Neural progenitor cell (in vitro differentiated cells): ENCODE measurements around the gene FAF1. TPM values are rescaled to one million over a fixed set of nuclear protein-coding genes. Genes with fewer than 3 reads are reported as not detected.

Source experiments
- DNase-seq: peaks from one replicate; pipeline ENCODE4 v3.0.0-alpha.2; 2016; ENCODE audit warnings: low spot score
- H2AFZ ChIP-seq: fragments of 200-600 bp; sonication (generic); replicated peaks from 2 replicates; pipeline ENCODE4 v1.6.1; 2016; ENCODE audit warnings: antibody characterized with exemption
- H3F3A ChIP-seq: fragments of 200-600 bp; sonication (generic); 2 replicates; pipeline ENCODE4 v1.6.1; 2016; ENCODE audit warnings: antibody characterized with exemption, low read depth
- H3K27ac ChIP-seq: fragments of 200-600 bp; sonication (generic); 2 replicates; pipeline ENCODE4 v1.5.1; 2016; ENCODE audit warnings: mild to moderate bottlenecking
- H3K27me3 ChIP-seq: fragments of 200-600 bp; sonication (generic); 2 replicates; pipeline ENCODE4 v1.6.1; 2016; ENCODE audit warnings: mild to moderate bottlenecking, moderate library complexity
- H3K36me3 ChIP-seq: fragments of 200-600 bp; sonication (generic); 2 replicates; pipeline ENCODE4 v1.5.1; 2016
- H3K4me1 ChIP-seq: fragments of 200-600 bp; sonication (generic); 2 replicates; pipeline ENCODE4 v1.6.1; 2016; ENCODE audit warnings: mixed run types
- H3K4me2 ChIP-seq: fragments of 200-600 bp; sonication (generic); 2 replicates; pipeline ENCODE4 v1.6.1; 2016
- H3K4me3 ChIP-seq: fragments of 200-600 bp; sonication (generic); 2 replicates; pipeline ENCODE4 v1.5.1; 2016
- H3K79me2 ChIP-seq: fragments of 200-600 bp; sonication (generic); 2 replicates; pipeline ENCODE4 v1.6.1; 2016; ENCODE audit warnings: low read depth
- H3K9ac ChIP-seq: fragments of 200-600 bp; sonication (generic); 2 replicates; pipeline ENCODE4 v1.6.1; 2016
- H3K9me3 ChIP-seq: fragments of 200-600 bp; sonication (generic); 2 replicates; pipeline ENCODE4 v1.5.1; 2016; ENCODE audit warnings: low read depth
- H4K20me1 ChIP-seq: fragments of 200-600 bp; sonication (generic); 2 replicates; pipeline ENCODE4 v1.6.1; 2016; ENCODE audit warnings: low read depth
- H3K27ac Mint-ChIP-seq: 3 replicates; pipeline ENCODE4 v1.8.0; 2021; ENCODE audit warnings: mixed read lengths
- H3K27me3 Mint-ChIP-seq: 2 replicates; pipeline ENCODE4 v1.8.0; 2022; ENCODE audit warnings: low read depth, mild to moderate bottlenecking, inconsistent platforms, moderate library complexity, mixed read lengths; ENCODE audit not compliant: insufficient read depth
- H3K36me3 Mint-ChIP-seq: 3 replicates; pipeline ENCODE4 v1.8.0; 2021; ENCODE audit warnings: mixed read lengths
- H3K4me1 Mint-ChIP-seq: 3 replicates; pipeline ENCODE4 v1.8.0; 2021; ENCODE audit warnings: mixed read lengths
- H3K4me3 Mint-ChIP-seq: 3 replicates; pipeline ENCODE4 v1.8.0; 2021; ENCODE audit warnings: mild to moderate bottlenecking, moderate library complexity, mixed read lengths
- H3K9me3 Mint-ChIP-seq: 3 replicates; pipeline ENCODE4 v1.8.0; 2020; ENCODE audit warnings: mixed read lengths
- EZH2 ChIP-seq: fragments of 200-600 bp; sonication (generic); IDR thresholded peaks from 2 replicates; pipeline ENCODE4 v1.6.1; 2017; ENCODE audit warnings: antibody characterized with exemption, mild to moderate bottlenecking, moderate library complexity
- EZH2phosphoT487 ChIP-seq: fragments of 200-600 bp; sonication (generic); IDR thresholded peaks from 2 replicates; pipeline ENCODE4 v1.6.1; 2017; ENCODE audit warnings: antibody characterized with exemption
- total RNA-seq: library from RNA; depleted of rRNA; stranded (reverse); fragments of >200 nt; gene quantifications from 2 replicates; pipeline ENCODE4 v1.2.3, GENCODE V29; 2015; ENCODE audit warnings: low replicate concordance
- TF ChIP-seq, protein P1 (sequence below): fragments of 200-600 bp; sonication (generic); IDR thresholded peaks from 2 replicates; pipeline ENCODE4 v1.5.1; 2017; ENCODE audit warnings: antibody characterized with exemption, mild to moderate bottlenecking

FAF1 gene
- total RNA-seq, 1 donor from 2014 or later: 103 TPM

DNA sequence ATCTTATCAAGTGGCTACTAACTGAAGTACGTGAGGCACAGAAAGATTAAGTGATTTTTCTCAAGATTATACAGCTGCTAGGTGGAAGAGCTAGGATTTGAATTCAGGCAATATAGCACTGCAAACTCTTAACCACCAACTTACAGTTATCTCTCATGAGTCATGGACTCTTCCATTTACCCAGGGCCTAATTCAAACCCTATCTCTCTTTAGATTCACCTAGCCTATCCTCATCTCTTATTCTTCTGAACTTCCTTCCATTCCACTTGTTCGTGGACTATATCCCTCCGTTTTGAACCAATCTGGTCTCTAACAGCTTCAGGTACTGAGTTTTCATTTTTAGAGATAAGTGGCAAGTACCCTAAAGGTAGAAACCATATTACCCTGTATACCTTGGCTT is 444.0 kb downstream of the FAF1 start:
- Histone ChIP-seq H3K4me2 (no peak overlapping the region), H3F3A (no peaks in the 10 kb centered on the region), H3K79me2 (no peaks in the 10 kb centered on the region), H3K27me3 (no peaks in the 10 kb centered on the region), H3K4me3 (no peak overlapping the region), H3K9ac (no peak overlapping the region), H3K4me1 (no peaks in the 10 kb centered on the region), H3K27ac (no peak overlapping the region), H3K36me3 (no peaks in the 10 kb centered on the region), H4K20me1 (no peaks in the 10 kb centered on the region), H2AFZ (no peak overlapping the region), H3K9me3 (no peaks in the 10 kb centered on the region)
- H3K36me3 Mint-ChIP-seq: peaks cover 5% of the 10 kb centered on the region
- H3K4me1 Mint-ChIP-seq: no peaks in the 10 kb centered on the region
- H3K4me3 Mint-ChIP-seq: no peak overlapping the region
- H3K9me3 Mint-ChIP-seq: no peaks in the 10 kb centered on the region
- no peak overlapping the region for H3K27ac Mint-ChIP-seq
- DNase-seq: no peak
- TF ChIP-seq EZH2 (no peak), EZH2phosphoT487 (no peak)
- TF ChIP-seq, protein P1, sequence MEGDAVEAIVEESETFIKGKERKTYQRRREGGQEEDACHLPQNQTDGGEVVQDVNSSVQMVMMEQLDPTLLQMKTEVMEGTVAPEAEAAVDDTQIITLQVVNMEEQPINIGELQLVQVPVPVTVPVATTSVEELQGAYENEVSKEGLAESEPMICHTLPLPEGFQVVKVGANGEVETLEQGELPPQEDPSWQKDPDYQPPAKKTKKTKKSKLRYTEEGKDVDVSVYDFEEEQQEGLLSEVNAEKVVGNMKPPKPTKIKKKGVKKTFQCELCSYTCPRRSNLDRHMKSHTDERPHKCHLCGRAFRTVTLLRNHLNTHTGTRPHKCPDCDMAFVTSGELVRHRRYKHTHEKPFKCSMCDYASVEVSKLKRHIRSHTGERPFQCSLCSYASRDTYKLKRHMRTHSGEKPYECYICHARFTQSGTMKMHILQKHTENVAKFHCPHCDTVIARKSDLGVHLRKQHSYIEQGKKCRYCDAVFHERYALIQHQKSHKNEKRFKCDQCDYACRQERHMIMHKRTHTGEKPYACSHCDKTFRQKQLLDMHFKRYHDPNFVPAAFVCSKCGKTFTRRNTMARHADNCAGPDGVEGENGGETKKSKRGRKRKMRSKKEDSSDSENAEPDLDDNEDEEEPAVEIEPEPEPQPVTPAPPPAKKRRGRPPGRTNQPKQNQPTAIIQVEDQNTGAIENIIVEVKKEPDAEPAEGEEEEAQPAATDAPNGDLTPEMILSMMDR: no peak
- H3K27me3 Mint-ChIP-seq: peaks cover 2% of the 10 kb centered on the region

DNA sequence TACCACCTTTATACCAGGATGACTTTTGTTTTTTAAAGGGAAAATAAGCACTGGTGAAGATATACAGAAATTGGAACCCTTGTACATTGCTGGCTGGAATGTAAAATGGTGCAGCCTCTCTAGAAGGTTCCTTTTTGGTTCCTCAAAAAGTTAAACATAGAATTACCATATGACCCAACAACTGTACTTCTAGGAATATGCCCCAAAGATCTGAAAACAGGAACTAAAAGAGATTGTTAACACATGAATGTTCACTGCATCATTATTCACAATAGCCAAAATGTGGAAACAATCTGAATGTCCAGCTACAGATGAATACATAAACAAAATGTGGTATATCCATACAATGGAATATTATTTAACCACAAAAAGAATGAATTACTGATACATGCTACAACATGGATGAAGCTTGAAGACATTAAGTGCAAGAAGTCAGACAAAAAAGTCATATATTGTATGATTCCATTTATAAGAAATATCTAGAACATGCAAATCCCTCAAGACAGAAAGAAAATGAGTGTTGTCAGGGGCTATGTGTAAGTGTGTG is 452.0 kb downstream of the FAF1 start:
- DNase-seq: no peak
- no peak overlapping the region for H3K4me3 ChIP-seq
- H3K4me1 ChIP-seq: no peaks in the 10 kb centered on the region
- Mint-ChIP-seq H3K27ac (no peak overlapping the region), H3K27me3 (peaks cover 3% of the 10 kb centered on the region), H3K36me3 (peaks cover 17% of the 10 kb centered on the region), H3K4me1 (no peaks in the 10 kb centered on the region), H3K9me3 (peaks cover 8% of the 10 kb centered on the region), H3K4me3 (no peak overlapping the region)
- H3K36me3 ChIP-seq: peaks cover 8% of the 10 kb centered on the region
- TF ChIP-seq EZH2phosphoT487 (no peak), EZH2 (no peak)
- TF ChIP-seq, protein P1: no peak
- H2AFZ ChIP-seq: no peak overlapping the region
- no peak overlapping the region for H3K27ac ChIP-seq
- no peaks in the 10 kb centered on the region for H4K20me1 ChIP-seq
- H3K79me2 ChIP-seq: no peaks in the 10 kb centered on the region
- no peaks in the 10 kb centered on the region for H3K27me3 ChIP-seq
- H3F3A ChIP-seq: no peaks in the 10 kb centered on the region
- H3K4me2 ChIP-seq: no peak overlapping the region
- H3K9me3 ChIP-seq: peaks cover 10% of the 10 kb centered on the region
- H3K9ac ChIP-seq: no peak overlapping the region

DNA sequence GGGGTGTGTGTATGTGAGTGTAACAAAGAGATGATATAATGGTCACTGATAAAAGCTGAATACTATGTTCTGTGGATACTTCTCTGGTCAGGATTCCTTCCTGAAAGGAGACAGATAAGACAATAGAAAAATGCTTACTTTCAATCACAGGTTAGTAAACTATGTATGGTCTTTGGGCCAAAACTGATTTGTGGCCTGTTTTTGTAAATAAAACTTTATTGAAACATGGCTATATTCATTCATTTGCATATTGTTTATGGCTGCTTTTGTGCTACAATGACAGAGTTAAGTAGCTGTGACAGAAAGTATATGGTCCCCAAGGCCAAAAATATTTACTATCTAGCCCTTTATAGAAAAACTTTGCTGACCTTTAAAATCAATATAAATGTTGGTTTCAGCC is 454.6 kb downstream of the FAF1 start:
- Histone ChIP-seq H3K4me3 (no peak overlapping the region), H3K79me2 (no peaks in the 10 kb centered on the region), H3K4me1 (no peaks in the 10 kb centered on the region), H3F3A (no peaks in the 10 kb centered on the region), H2AFZ (no peak overlapping the region), H3K4me2 (no peak overlapping the region), H3K27me3 (no peaks in the 10 kb centered on the region), H4K20me1 (no peaks in the 10 kb centered on the region), H3K36me3 (peaks cover 8% of the 10 kb centered on the region), H3K27ac (no peak overlapping the region), H3K9ac (no peak overlapping the region), H3K9me3 (peaks cover 10% of the 10 kb centered on the region)
- H3K27me3 Mint-ChIP-seq: peaks cover 3% of the 10 kb centered on the region
- H3K4me1 Mint-ChIP-seq: no peaks in the 10 kb centered on the region
- no peak for TF ChIP-seq EZH2
- TF ChIP-seq, protein P1: no peak
- no peak for TF ChIP-seq EZH2phosphoT487
- no peak overlapping the region for H3K4me3 Mint-ChIP-seq
- DNase-seq: no peak
- peaks cover 14% of the 10 kb centered on the region for H3K9me3 Mint-ChIP-seq
- peaks cover 14% of the 10 kb centered on the region for H3K36me3 Mint-ChIP-seq
- no peak overlapping the region for H3K27ac Mint-ChIP-seq
